GM21825 (cell line): Measurements from ENCODE around the gene M1AP.
"Not testable (repeated sequence)": the region's sequence is repeated elsewhere in the genome, so short reads cannot be mapped to it uniquely, and the experiment has no call there.

Source experiments
- ATAC-seq: cut with Tn5 transposase; IDR thresholded peaks from one replicate; pipeline ENCODE4 v1.9.1; 2021; ENCODE audit warnings: mild to moderate bottlenecking, moderate library complexity; ENCODE audit not compliant: unreplicated experiment

M1AP gene

GRCh38 chr2:74569686-74570085 is 78.4 kb downstream of the M1AP start:
- no peak for ATAC-seq

GRCh38 chr2:74567881-74568280 is 80.2 kb downstream of the M1AP start:
- ATAC-seq, result no peak

GRCh38 chr2:74566754-74567085 is 81.4 kb downstream of the M1AP start:
- no peak for ATAC-seq

- no peak for ATAC-seq
These were observed 81.9 kb downstream of the M1AP start for GRCh38 chr2:74566076-74566753.

- ATAC-seq, result no peak
These were observed 83.9 kb downstream of the M1AP start for GRCh38 chr2:74564222-74564621.

- ATAC-seq, result no peak
These were observed 85.9 kb downstream of the M1AP start for GRCh38 chr2:74562126-74562775.

- ATAC-seq, result not testable (repeated sequence)
These were observed 87.1 kb downstream of the M1AP start for GRCh38 chr2:74561022-74561421.

GRCh38 chr2:74560591-74560990 is 87.5 kb downstream of the M1AP start:
- no peak for ATAC-seq

- no peak for ATAC-seq
These were observed 88.2 kb downstream of the M1AP start for GRCh38 chr2:74559912-74560311.

- no peak for ATAC-seq
These were observed 89.6 kb downstream of the M1AP start for GRCh38 chr2:74558284-74559230.

- no peak for ATAC-seq
These were observed 91.2 kb downstream of the M1AP start for GRCh38 chr2:74556831-74557370.

GRCh38 chr2:74556159-74556558 is 92.0 kb downstream of the M1AP start:
- no peak for ATAC-seq

GRCh38 chr2:74555610-74556103 is 92.5 kb downstream of the M1AP start:
- ATAC-seq, result no peak

- peak; percentile 34 for ATAC-seq
These were observed 93.2 kb downstream of the M1AP start for GRCh38 chr2:74554820-74555531.

GRCh38 chr2:74553892-74554819 is 94.0 kb downstream of the M1AP start, which contains the start of the genes DOK1 and LOXL3:
Gene DOK1, plus strand, starts transcription at chr2:74554720. Its CDS starts 35 bp downstream, at chr2:74554755.
Gene LOXL3, minus strand, starts transcription at chr2:74553942. Its CDS starts 1,308 bp downstream, at chr2:74552634.
- ATAC-seq, result peak; percentile 55

- ATAC-seq, result no peak
These were observed 95.0 kb downstream of the M1AP start for GRCh38 chr2:74552914-74553811.

- no peak for ATAC-seq
These were observed 95.9 kb downstream of the M1AP start for GRCh38 chr2:74551942-74552913.
